NCI-H1048 (cell line): ENCODE data around the gene LIN7B.
"Not testable (repeated sequence)": the region's sequence is repeated elsewhere in the genome, so short reads cannot be mapped to it uniquely, and the experiment has no call there.

Experiments
- DNase-seq: peaks from one replicate; lab custom pipeline; 2025; lab: John Stamatoyannopoulos, UW

LIN7B gene

GRCh38 chr19:49113762-49114629 is at the start of gene LIN7B:
LIN7B (plus strand) TSS chr19:49114370; CDS start chr19:49114405, 35 bp downstream.
- peak; percentile 51 for DNase-seq

GRCh38 chr19:49064768-49065611 is 49.2 kb upstream of the LIN7B start, which contains the start of gene NTF4:
NTF4 (minus strand) TSS chr19:49064818; CDS start chr19:49061997, 2,821 bp downstream.
- DNase-seq, result no peak

- DNase-seq, result no peak
Observed at GRCh38 chr19:49065905-49066512, 48.2 kb upstream of the LIN7B start.

GRCh38 chr19:49067554-49067953 is 46.6 kb upstream of the LIN7B start:
- no peak for DNase-seq

- DNase-seq, result no peak
Observed at GRCh38 chr19:49069026-49069425, 45.1 kb upstream of the LIN7B start.

- no peak for DNase-seq
Observed at GRCh38 chr19:49070416-49070815, 43.8 kb upstream of the LIN7B start.

- DNase-seq, result no peak
Observed at GRCh38 chr19:49071860-49072547, 42.2 kb upstream of the LIN7B start.

GRCh38 chr19:49073514-49074378 is 40.4 kb upstream of the LIN7B start:
- no peak for DNase-seq

- DNase-seq, result not testable (repeated sequence)
Observed at GRCh38 chr19:49074869-49075268, 39.3 kb upstream of the LIN7B start.

- DNase-seq, result no peak
Observed at GRCh38 chr19:49080392-49080791, 33.8 kb upstream of the LIN7B start.

- no peak for DNase-seq
Observed at GRCh38 chr19:49081273-49081672, 32.9 kb upstream of the LIN7B start.

- DNase-seq, result no peak
Observed at GRCh38 chr19:49084206-49085019, 29.8 kb upstream of the LIN7B start.

GRCh38 chr19:49085020-49085867 is 28.9 kb upstream of the LIN7B start, which contains the start of gene SNRNP70:
SNRNP70 (plus strand) TSS chr19:49085451; CDS start chr19:49086415, 964 bp downstream.
- peak; percentile 96 for DNase-seq

GRCh38 chr19:49085868-49086232 is 28.3 kb upstream of the LIN7B start:
- no peak for DNase-seq

GRCh38 chr19:49086296-49086695 is 27.9 kb upstream of the LIN7B start:
- DNase-seq, result no peak

- no peak for DNase-seq
Observed at GRCh38 chr19:49091391-49092038, 22.7 kb upstream of the LIN7B start.

GRCh38 chr19:49092686-49093085 is 21.5 kb upstream of the LIN7B start:
- DNase-seq, result no peak
